22Rv1 (cell line): ENCODE data around the gene CHST8.

ENCODE experiments used
- H3K27ac ChIP-seq: fragments of 450-650 bp; 2 replicates; pipeline ENCODE4 v1.5.1; 2017
- ZFX ChIP-seq: fragments of 450-650 bp; IDR thresholded peaks from 2 replicates; pipeline ENCODE4 v1.6.1; 2017; ENCODE audit warnings: antibody characterized with exemption, borderline replicate concordance
- TF ChIP-seq, protein P1 (sequence below): fragments of 450-650 bp; IDR thresholded peaks from 2 replicates; pipeline ENCODE4 v1.5.1; 2017; ENCODE audit warnings: mild to moderate bottlenecking

The CHST8 gene

DNA sequence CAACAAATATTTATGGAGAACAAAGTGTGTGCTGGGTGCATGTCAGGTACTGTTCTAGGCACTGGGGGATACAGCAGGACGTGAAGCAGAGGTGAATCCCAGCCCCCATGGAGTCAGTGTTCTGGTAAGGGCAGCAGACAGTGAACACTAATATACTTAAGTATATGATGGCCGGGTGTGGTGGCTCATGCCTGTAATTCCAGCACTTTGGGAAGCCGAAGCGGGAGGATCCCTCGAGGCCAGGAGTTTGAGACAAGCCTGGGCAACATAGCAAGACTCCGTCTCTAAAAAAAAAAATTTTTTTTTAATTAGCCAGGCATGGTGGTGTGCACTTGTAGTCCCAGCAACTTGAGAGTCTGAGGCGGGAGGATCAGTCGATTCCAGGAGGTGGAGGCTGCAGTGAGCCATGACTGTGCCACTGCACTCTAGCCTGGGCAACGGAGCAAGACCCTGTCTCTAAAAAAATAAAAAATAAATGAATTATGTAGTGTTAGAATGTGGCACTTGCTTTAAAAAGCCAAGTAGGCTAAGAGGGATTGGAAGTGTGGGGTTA lies 22.6 kb downstream of the CHST8 start:
- TF ChIP-seq, protein P1, sequence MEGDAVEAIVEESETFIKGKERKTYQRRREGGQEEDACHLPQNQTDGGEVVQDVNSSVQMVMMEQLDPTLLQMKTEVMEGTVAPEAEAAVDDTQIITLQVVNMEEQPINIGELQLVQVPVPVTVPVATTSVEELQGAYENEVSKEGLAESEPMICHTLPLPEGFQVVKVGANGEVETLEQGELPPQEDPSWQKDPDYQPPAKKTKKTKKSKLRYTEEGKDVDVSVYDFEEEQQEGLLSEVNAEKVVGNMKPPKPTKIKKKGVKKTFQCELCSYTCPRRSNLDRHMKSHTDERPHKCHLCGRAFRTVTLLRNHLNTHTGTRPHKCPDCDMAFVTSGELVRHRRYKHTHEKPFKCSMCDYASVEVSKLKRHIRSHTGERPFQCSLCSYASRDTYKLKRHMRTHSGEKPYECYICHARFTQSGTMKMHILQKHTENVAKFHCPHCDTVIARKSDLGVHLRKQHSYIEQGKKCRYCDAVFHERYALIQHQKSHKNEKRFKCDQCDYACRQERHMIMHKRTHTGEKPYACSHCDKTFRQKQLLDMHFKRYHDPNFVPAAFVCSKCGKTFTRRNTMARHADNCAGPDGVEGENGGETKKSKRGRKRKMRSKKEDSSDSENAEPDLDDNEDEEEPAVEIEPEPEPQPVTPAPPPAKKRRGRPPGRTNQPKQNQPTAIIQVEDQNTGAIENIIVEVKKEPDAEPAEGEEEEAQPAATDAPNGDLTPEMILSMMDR, result no peak
- no peak for TF ChIP-seq ZFX
- no peak overlapping the region for H3K27ac ChIP-seq

GRCh38 chr19:33646306-33646705 lies 24.6 kb downstream of the CHST8 start:
- no peak overlapping the region for H3K27ac ChIP-seq
- TF ChIP-seq, protein P1, result no peak
- TF ChIP-seq ZFX, result no peak

DNA sequence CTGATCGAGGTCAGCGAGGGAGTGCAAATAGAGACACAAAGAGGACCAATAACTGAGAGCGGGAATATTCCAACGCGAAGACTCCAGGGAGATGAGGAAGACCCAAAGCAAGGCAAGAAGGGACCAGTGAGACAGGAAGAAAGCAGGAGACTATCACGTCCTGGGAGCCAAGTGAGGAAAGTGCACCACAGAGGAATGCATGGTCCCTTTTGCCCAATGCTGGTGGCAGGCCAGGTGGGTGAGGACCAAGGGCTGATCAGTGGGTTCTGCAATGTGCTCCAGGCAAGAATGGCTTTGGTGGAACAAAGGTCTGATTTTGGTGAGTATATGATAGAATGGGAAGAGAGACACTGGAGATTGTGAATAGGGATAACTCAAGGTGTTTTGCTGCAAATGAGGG lies 25.4 kb downstream of the CHST8 start:
- TF ChIP-seq ZFX, result no peak
- TF ChIP-seq, protein P1, result no peak
- no peak overlapping the region for H3K27ac ChIP-seq

DNA sequence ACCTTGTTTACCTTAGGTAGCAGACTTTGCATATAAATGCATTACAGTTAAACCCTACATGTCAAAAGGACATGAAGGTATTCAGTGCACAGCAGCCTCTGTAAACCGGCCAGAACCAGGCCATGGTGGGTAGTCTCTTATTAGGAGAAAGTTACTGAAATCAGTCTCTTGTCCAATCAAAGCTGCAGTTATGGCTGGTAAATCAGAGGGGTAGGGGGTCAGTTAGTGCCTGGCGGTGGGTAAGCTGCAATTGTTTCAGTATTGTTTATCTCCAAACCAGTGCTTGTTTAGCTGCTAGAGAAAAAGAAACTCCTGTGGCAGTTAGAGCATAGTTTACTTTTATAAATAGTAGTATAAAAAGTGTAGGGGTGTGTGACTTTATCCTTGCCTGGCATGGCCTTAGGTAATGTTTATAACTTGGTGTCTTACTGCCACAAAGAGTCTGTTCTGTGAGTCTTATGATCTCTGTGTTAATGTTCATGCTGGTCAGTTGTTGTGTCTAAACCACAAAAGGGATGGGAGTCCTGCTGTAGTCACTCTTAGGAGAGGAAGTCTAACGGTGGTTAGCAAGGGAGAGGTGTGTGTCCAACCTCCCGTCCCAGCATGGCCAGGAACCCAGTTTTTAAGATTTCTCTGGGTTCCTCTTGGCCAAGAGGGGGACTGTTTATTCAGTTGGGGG lies 28.0 kb downstream of the CHST8 start:
- H3K27ac ChIP-seq, result no peak overlapping the region
- TF ChIP-seq ZFX, result no peak
- TF ChIP-seq, protein P1, result no peak

DNA sequence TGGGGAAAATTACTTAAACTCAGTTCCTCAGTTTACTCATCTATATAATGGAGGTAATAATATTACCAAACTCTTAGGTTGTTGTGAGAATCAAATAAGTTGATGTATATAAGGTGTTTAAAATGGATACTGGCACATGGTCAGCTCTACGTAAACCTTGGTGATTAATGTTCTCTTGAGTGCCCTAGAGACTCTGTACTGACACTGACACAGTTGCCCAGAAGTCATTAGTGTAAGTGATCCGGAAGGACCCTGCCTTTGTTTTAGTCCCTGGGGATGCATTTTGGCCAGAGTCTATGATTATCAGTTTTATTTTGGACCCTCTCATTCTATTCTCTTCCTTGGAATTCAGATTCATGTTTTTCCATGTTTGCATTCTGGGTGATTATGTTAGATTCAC lies 31.9 kb downstream of the CHST8 start:
- TF ChIP-seq, protein P1, result no peak
- no peak for TF ChIP-seq ZFX
- no peak overlapping the region for H3K27ac ChIP-seq

DNA sequence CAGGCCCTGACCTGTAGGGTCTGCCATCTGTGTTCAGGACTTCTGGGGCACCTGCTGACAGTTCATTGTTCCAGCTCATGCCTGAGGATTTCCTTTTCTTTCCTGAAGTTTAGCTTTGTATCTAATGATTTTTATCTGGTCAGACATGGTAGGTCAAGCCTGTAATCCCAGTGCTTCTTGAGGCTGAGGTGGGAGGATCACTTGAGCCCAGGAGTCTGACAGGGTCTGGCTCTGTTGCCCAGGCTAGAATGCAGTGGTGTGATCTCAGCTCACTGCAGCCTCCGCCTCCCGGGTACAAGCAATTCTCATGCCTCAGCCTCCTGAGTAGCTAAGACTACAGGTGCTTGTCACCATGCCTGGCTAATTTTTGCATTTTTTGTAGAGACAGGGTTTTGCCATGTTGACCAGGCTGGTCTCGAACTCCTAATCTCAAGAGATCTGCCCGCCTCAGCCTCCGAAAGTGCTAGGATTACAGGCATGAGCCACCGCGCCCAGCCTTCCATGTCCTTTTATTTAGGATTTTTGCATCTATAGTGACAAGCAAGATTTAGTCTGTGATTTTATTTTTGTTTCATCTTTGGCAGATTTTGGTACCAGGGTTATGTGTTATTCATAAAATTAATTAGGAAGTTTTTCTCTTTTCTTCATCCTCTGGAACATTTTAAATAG lies 33.2 kb downstream of the CHST8 start:
- H3K27ac ChIP-seq, result no peak overlapping the region
- no peak for TF ChIP-seq ZFX
- TF ChIP-seq, protein P1, result no peak

DNA sequence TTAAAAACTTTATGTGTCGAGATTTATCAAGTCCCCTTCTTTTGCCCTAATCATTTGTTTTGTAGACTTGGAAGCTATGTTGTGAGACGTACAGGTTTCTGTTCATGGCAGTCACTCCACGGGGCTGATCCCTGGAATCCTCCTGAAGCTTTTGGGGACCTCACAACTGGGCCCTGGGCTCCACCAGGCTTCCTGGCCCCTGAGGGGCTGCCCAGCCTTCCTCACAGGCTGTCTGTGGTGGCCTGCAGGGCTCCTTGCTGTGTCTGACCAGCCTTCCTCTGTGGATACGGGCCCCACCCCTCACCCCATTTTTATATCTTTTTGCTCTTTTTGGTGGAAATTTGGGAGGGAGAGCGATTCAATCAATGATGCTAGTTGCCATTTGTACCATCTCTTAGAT lies 38.1 kb downstream of the CHST8 start:
- TF ChIP-seq, protein P1, result no peak
- TF ChIP-seq ZFX, result no peak
- no peak overlapping the region for H3K27ac ChIP-seq
